ENCODE data around the gene CLIC4.
"Not testable (repeated sequence)": the region's sequence is repeated elsewhere in the genome, so short reads cannot be mapped to it uniquely, and the experiment has no call there.

CLIC4 gene

DNA sequence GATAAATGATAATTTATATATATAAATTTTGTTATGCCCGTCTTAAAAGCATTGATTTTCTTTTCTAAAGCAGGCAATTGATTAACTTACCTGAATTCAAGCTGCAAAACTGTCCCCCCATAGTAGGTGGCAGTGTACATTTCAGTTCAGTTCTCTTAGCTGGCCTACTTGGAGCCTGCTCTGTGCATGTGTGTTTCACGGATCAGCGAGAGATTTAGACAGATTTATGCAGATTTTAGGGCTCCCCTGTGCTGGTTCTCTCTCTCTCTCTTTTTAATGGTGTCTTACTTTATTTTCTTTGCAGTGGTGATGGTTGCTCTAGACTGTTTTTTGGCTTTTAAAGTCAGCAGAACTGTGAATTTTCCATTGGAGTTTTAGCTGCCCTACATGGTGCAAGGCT is 30.7 kb downstream of the CLIC4 start:
- no peak for DNase-seq

DNA sequence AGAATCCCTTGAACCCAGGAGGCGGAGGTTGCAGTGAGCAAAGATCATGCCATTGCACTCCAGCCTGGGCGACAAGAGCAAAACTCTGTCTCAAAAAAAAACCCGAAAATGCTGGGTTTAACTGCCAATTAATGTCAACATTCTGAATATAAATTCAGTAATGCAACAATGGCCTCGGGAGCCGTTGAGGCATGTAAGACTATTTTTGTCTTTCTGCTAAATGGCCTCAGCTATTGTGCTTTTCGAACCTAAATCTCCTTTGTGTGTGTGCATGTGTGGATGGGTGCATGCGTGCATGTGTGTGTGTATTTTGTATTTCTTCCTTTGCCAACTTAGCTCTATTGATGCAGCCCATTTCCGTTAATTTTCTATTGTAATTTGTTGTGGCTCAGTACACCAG is 31.6 kb downstream of the CLIC4 start:
- no peak for DNase-seq

DNA sequence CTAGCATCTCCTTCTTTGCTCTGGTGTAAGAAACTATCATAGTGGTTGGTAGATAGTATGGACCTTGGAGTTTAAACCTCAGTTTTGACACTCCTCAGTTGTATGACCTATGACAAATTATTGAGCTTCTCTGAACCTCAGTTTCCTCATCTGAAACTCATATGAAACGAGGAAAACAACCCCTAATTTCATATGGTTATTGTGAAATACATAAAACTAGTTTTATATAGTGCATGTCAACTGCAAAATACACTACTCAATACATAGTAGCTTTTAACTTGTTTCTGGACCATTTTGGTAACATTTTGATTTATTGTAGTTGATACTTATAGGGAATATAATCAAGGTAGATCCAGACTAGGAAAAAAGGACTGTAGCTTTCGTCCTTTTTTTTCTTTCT is 32.9 kb downstream of the CLIC4 start:
- DNase-seq = no peak

DNA sequence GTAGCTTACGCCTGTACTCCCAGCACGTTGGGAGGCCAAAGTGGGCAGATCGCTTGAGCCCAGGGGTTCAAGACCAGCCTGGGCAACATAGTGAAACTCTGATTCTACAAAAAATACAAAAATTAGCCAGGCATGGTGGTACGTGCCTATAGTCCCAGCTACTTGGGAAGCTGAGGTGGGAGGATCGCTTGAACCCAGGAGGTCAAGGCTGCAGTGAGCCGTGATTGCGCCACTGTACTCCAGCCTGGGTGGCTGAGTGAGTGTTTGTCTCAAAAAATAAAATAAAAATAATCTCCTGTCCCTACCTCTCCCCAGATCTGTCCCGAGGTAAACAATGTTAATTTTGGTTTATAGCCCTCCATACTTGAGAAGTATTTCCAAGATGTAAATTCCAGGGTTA is 34.0 kb downstream of the CLIC4 start:
- not testable (repeated sequence) for DNase-seq

DNA sequence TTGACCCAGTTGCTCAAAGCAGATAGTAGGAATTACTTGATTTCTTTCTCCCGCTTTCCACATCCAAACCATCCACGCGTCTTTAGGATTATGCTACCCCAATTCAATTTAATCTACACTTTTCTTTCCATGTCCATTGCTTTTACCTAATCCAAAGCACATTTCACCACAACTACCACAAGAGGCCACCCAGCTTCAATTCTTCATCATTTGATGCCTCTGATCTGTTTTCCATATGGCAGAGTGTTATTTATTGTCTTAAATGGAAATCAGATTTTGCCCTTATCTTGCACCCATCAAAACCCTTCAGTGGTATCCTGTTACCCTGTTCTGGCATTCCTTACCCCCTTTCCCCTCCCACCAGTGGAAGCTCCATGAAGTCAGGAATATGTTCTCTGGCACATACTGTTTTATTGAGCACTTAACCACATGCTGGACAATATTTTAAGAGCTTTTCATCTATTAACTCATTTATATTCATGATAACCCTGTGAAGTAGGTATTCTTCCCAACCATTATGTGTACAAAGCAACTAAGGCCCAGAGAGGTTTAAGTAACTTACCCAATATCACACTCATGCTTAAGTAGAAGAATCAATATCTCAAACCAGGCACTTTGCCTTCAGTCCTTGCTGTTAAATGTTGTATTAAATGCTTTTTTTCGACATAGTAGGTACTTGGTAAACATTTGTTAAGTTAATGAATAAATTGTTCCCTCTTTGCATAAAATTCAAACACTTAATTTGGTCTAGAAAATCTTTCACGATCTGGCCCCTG is 34.6 kb downstream of the CLIC4 start:
- no peak for DNase-seq

DNA sequence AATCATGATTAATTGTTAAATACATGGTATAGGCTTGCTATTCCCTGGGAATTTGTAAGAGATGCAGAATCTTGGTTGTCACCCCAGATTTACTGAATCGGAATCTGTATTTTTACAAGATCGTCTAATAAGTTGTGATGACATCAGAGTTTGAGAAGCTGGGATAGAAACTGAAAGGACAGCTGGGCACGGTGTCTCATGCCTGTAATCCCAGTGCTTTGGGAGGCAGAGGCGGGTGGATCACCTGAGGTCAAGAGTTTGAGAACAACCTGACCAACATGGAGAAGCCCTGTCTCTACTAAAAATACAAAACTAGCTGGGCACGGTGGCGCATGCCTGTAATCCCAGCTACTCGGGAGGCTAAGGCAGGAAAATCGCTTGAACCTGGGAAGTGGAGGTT is 35.4 kb downstream of the CLIC4 start:
- DNase-seq = not testable (repeated sequence)

DNA sequence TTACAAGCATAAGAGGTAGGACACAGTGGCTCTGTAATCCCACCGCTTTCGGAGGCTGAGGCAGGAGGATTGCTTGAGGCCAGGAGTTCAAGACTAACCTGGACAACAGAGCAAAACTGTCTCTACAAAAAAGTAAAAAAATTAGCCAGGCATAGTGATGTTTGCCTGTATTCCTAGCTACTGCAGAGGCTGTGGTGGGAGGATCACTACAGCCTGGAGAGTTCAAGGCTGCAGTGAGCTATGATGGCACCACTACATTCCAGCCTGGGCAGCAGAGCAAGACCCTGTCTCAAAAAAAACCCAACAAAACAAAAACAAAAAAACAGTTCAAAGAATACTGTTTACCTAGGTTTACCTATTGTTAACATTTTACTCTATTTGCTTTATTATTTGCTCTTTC is 37.4 kb downstream of the CLIC4 start:
- DNase-seq = no peak

DNA sequence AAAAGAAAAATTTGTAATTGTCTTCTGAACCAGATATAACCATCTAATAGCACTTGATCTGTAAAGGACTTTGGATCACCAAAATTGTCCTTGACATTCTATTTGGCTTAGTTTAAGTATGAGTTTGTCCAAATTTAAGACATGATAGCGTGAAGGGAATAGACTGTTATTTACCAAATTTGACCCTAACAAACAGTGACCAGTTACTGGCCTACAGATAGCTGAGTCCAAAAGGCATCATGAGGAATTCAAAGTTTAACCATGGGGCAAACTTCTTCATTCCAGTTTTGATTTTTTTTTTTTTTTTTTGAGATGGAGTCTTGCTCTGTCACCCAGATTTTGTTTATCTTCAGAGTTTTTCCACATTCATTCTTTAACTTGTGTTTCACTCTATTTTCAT is 38.5 kb downstream of the CLIC4 start:
- no peak for DNase-seq

DNA sequence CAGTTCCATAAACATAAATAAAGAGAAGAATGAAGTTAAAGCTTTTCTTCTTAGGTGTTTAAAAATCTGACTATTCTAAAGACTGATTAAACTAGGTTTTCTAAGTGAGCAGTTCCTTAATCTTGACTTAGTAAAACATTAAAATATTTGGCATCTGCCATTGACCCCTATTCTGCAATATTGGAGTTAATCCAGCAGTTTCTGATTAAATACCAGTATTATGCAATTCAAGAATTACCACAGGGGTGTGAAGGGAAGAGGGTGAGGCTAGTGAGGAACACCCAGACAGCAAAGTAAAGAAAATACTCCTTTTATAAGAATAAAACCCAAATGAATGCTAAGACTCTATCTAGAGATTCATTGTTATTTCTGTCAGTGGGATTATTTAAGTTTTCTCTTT is 40.9 kb downstream of the CLIC4 start:
- DNase-seq = no peak

DNA sequence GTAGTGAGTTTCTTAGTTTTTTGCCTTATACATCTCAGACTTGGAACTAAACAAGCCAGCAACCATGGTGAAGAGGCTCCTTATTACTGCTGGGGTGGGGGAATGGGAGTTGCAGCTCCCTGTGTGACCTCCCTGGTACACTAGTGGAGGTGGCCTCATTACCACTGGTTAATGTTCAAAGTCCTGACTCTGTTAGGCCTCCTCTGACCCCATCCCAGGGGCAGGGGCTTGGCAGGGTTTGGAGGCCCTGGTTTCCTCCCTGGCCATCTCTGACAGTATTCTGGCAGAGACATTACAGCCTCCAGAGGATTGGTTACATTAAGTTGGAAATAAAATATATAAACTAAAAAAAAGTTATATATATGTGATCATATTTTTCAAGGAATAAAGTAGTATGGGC is 45.2 kb downstream of the CLIC4 start:
- no peak for DNase-seq

DNA sequence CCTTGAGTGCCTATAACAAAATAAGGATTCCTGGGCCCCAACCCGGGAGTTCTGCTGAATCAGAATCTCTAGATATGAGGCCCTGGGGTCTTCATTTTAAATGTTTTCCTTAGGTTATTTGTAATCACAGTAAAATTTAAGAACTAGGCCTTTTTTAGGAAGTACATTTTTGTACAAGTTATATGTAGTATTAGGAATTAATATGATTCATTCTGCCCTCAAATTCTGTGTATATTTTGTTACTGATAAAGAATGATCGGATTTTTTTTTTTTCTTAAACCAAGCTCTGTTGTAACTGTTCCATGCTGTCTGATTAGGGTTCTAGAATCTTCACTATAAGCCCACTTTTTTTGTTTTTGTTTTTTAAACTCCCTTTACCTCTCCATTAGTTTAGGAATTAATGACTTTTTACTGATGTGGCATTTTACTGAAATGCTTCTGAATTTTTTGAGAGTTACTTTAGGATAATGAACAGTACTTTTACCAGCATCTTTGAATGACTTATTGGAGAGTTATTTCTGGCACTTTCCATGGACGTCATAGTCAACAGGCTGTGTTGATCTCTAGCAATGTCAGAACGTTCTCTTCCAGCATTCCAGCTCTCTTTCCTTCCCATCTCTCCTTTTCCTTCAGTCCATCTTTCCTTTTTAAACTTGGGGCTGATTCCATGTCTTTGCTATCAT is 48.3 kb downstream of the CLIC4 start:
- no peak for DNase-seq

DNA sequence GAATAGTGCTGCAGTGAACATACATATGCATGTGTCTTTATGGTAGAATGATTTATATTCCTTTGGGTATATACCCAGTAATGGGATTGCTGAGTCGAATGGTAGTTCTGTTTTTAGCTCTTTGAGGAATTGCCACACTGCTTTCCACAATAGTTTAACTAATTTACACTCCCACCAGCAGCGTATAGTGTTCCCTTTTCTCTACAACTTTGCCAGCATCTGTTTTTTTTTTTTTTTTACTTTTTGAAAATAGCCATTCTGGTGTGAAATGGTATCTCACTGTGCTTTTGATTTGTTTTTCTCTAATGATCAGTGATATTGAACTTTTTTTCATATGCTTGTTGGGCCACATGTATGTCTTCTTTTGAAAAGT is 48.9 kb downstream of the CLIC4 start:
- DNase-seq = not testable (repeated sequence)

DNA sequence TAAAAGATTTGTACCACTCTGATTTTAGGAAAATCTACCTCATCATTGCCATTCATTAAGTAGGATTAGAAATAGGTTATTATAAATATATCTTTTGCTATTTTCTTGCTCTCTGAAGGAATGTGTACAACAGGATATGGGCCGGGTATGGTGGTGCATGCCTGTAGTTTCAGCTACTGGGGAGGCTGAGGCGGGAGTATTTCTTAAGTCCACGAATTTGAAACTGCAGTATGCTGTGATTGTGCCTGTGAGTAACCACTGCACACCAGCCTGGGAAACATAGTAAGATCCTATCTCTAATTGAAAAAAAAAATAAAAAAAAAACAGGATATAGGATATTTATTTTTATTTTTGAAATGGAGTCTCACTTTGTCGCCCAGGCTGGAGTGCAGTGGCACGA is 50.0 kb downstream of the CLIC4 start:
- DNase-seq = no peak

DNA sequence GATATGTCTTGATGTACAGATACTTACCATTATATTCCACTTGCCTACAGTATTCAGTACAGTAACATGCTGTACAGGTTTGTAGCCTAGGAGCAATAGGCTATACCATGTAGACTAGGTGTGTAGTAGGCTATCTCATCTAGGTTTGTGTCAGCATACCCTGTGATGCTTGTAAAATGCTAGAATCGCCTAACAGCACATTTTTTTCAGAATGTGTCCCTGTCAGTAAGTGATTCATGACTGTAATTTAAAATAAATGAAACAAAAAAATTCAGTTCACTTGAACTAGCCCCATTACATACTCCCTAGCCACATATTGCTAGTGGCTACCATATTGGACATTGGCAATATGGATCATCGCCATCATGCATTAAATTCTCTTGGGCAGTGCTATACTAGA is 51.3 kb downstream of the CLIC4 start:
- DNase-seq = no peak

DNA sequence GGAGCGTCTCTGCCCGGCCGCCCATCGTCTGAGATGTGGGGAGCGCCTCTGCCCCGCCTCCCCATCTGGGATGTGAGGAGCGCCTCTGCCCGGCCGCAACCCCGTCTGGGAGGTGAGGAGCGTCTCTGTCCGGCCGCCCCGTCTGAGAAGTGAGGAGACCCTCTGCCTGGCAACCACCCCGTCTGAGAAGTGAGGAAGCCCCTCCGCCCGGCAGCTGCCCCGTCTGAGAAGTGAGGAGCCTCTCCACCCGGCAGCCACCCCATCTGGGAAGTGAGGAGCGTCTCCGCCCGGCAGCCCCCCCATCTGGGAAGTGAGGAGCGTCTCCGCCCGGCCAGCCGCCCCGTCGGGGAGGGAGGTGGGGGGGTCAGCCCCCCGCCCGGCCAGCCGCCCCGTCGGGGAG is 54.0 kb downstream of the CLIC4 start:
- DNase-seq = not testable (repeated sequence)

DNA sequence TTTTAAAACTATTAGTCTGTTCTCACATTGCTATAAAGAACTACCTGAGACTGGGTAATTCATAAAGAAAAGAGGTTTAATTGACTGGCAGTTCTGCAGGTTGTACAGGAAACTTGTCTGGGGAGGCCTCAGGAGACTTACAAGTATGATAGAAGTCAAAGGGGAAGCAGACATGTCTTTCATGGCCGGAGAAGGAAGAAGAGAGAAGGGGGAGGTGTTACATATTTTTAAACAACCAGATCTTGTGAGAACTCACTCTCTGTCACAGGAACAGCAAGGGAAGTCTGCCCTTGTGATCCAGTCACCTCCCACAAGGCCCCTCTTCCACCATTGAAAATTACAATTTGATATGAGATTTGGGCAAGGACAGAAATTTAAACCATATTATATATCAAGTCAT is 55.9 kb downstream of the CLIC4 start:
- no peak for DNase-seq

DNA sequence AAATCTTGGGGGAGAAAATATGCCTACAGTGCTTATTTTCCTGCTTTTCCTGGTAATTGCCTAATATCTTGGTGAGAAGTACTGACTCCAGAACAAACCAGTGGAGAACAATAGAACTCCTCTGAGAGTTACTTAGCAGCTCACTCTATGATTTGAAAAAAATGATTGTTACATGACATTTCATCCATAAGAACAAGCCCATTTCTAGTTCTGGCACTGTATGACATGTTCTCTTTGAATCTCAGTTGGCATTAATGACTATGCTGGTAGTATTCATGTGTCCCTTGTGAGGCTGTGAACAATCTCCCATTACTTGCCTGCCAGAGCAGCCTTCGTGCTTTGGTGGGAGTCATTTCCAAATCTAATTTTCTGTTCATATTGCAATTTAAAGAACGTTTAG is 58.0 kb downstream of the CLIC4 start:
- no peak for DNase-seq

DNA sequence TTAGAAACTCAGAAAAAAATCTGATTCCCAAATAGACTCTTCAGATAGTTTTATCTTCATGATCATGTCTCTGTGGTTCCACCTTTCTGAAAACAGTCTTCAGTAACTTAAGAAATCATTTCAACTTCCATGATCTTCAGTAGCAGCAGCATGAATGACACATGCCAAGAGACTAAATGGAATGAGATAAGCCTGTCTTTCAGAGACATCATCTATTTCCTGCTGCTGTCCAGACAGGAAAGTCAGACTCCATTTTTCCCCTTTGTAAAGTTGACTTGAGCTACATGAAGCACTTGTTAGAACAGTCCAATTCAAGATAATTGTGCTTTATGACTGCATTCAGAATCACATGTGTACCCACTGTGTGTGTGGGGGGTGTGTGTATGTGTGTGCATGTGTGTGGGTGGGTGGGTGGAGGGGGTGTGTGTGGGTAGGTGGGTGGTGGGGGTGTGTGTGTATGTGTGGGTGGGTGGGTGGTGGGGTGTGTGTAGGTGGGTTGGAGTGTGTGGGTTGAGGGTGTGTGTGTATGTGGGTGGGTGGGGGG is 58.8 kb downstream of the CLIC4 start:
- DNase-seq = no peak

DNA sequence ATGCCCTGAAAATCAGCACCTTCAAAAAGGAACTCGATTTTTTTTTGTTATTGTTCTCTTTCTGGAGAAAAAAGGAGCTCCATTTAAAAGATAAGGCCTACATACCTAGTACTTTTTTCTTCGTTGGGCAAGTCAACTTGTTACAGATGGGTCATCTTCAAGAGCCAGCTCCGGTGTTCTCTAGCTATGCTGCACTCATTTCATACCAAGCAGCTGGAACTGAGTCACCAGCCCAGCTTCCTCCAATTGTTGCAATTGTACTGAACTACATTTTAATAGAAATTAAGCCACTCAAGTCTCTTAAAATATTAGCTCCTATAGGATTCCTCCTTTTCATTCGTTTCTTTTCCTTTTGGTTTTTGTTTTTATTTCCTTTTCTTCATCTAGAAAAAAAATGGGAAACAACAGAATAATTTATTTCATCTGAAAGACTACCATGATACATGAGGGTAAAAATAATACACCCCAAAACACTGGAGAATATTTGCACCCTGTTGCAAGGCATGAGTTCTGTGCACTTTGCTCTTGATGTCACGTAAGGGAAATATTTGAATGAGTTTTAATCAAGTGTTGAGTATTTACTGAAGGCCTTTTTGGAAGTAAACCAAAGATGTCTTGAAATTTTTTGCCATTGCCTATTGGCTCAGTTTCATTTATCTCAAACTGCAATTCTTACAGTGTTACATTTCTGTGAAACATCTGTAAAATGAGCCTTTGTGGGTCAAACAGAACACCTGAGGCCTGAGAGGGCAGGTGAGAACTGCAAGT is 60.5 kb downstream of the CLIC4 start:
- DNase-seq = no peak

DNA sequence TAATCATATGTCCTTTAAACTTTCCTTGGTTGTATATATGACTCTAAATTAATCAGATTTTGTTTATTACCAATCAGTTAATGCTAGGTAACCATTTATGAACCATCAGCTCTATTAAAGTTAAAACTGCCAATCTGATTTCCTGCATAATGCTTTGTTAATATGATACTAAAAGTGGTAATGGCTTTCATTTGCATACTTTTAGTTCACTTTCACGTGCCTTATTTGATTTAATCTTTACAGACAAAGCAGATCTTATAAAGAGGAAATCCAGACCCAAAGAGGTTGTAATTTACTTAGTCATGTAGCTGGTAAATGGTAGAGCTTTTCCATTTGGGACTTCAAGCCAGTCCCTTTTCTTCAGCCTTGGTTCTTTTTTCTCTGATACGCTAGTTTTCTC is 61.3 kb downstream of the CLIC4 start:
- no peak for DNase-seq

DNA sequence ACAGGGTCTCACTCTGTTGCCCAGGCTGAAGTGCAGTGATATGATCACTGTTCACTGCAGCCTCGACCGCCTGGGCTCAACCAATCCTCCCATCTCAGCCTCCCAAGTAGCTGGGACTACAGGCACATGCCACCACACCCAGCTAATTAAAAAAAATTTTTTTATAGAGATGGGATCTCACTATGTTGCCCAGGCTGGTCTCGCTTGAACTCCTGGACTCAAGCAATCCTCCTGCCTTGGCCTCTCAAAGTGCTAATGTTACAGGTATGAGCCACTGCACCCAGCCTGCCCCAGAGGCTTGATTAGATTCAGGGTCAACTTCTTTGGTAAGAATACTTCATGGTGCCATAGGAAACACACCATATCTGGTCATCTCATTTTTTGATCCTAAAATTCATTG is 66.2 kb downstream of the CLIC4 start:
- DNase-seq = not testable (repeated sequence)

DNA sequence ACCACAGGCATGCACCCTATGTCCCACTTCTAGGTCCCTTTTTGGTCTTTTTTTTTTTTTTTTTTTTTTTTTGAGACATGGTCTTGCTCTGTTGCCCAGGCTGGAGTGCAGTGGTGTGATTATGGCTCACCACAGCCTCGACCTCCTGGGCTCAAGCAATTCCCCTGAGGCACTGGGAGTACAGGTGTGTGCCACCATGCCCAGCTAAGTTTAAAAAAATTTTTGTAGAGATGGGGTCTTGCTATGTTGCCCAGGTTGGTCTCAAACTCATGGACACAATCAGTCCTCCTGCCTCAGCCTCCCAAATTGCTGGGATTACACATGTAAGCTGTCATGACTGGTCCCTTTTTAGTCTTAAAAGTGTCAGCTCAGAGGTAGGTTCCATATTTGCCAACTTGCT is 75.0 kb downstream of the CLIC4 start:
- not testable (repeated sequence) for DNase-seq

DNA sequence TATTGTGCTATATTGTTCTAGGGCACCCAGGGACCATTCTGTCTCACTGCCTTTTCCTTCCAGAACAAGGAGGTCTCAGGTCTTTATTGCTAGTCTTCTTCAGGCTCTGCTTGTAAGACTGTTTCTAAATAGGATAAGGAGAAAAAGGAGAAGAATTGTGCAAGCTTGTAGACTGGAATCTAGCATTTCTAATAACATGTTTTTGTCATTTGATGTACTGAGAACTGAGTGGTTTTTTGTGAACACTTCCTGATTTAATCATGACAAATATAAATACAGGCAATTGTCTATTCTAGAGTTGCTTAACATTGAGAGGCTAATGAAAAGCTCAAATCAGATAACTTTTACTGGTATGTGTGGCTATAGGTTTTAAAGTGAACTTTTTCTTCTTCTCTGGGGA is 77.6 kb downstream of the CLIC4 start:
- DNase-seq = no peak

DNA sequence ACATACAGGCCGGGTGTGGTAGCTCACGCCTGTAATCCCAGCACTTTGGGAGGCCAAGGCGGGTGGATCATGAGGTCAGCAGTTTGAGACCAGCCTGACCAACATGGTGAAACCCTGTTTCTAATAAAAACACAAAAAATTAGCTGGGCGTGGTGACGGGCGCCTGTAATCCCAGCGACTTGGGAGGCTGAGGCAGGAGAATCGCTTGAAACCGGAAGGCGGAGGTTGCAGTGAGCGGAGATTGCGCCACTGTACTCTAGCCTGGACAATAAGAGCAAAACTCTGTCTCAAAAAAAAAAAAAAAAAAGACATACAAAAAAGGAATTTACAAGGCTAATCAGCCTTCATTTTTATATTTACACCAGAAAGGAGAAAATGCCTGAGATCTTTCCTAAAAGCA is 78.2 kb downstream of the CLIC4 start:
- DNase-seq = not testable (repeated sequence)
